CD4-positive, alpha-beta T cell treated with Interleukin-15 for 1 hour (primary cell): ENCODE results near the gene RIOX2.
"Not testable (repeated sequence)": the region's sequence is repeated elsewhere in the genome, so short reads cannot be mapped to it uniquely, and the experiment has no call there.

Experiments used
- DNase-seq: peaks from one replicate; pipeline ENCODE4 v3.0.0-alpha.2; 2020

Gene RIOX2

GRCh38 chr3:97950360-97950759, 21.9 kb downstream of the RIOX2 start:
- no peak for DNase-seq

DNA sequence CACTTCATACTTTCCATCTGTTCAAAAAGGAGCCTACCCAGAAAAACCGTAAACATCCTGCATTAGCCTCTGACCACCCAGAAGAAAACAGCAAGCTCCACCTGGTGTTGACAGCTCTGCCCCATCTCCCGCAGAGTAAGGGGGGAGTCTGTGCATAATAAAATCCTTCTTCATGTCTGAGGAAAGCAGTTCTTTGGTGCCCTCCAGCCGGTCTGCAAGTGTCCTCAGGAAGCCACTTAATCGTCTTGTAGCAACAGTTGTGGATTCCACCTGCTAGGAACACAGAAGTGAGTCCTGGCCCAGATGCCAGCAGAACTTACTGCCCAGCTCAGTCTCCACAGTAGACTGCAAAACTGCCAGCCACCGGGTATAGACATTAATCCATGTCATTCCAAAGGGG, 22.5 kb downstream of the RIOX2 start:
- no peak for DNase-seq

DNA sequence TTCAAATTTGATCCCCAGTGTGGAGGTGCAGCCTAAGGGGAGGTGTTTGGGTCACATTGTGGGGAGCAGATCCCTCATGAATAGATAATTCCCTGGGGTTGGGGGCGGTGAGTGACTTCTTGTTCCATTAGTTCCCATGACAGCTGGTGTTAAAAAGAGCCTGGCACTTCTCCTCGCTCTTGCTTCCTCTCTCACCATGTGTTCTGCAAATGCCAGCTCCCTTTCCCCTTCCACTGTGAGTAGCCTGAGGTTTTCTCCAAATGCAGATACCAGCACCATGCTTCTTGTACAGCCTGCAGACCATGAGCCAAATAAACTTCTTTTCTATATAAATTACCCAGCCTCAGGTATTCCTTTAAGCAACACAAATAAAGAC, 23.1 kb downstream of the RIOX2 start:
- DNase-seq = no peak

GRCh38 chr3:97948351-97949109, 23.7 kb downstream of the RIOX2 start:
- DNase-seq = no peak

DNA sequence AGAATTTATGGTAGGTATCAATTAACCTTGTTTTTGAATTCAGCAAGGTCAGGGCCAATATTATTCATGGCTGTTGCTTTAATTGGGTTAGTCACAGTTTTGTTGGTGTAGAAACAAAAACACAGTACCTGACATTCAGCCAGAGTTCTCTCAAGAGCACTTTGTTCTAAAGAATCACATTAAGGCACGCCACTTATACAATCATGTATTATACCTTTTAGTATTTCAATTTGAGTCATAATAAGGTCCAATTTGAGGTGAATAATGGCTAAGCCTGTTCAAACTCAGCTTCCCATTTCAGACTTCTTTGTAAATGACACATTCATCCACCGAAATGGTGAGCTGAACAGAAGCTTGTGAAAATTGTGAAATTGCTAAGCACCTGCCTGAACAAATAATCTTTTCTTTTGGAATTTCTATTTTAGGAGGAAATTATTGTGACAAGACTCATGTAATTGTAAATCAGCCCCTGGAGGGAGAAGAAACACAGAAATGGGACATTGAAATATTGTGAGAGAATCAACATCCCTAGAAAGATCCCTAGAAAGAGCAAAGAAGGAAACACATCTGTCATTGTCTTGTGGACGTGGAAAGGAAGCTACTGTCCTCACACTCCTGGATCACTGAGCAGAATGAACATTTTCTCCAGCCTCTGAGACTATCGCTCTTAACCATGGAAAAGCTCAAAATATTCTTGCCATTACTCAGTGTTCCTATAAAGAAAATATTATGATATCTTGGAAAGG, 29.3 kb downstream of the RIOX2 start:
- DNase-seq = no peak

GRCh38 chr3:97940034-97940433, 32.2 kb downstream of the RIOX2 start:
- DNase-seq = no peak

DNA sequence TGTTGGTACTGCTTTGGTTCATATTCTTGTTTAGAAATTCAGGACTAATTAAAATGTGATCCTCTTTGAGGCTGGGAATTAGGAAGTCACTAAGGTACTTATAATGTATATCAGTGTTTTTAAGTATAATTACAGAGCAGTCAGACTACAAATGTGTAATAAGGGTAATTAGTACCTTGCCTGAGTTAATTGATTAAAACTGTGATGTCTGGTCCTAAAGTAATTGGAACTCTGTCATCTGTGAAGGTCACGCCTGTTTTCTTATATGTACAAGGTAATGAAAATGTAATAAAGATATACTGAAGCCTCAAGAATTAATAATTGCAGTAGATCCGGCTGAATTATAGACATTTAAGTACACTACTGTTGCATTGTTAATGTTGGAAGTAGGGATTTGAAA, 32.8 kb downstream of the RIOX2 start:
- no peak for DNase-seq

GRCh38 chr3:97938444-97938843, 33.8 kb downstream of the RIOX2 start:
- no peak for DNase-seq

DNA sequence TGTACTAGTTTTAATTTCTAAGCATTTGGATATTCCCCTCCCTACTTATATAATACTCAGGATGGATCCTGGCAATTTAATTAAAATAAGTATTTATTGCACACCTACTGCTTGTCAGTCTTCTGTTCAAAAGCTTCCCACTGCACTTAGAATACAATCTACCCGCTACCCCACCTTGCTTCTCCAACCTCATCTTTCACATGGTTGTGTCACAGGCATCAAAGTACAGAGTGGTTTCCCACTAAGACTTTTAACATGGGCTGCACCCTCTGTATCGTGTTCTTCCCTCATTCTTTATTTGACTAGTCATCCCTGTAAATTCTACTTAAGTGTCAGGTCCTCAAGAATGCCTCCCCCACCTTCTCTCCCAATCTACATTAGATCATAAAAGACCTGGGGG, 35.0 kb downstream of the RIOX2 start:
- DNase-seq = no peak

DNA sequence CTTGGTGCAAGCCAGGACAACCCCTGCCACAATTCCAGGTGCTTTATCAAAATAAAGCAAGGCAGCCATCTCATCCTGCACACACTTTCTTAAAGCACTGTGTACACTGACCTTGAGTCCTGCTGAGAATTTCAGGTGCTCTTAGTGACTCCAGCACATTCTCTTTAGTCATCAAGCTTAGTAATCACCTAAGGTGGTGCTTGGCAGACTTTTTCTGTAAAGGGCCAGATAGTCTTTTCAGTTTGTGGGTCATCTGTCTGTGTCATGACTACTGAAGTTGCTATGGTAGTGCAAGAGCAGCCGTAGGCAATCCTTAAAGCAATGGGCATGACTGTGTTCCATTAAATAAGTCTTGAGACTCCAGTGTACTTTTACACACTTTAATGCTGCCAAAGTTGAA, 36.4 kb downstream of the RIOX2 start:
- DNase-seq = no peak

- DNase-seq = no peak
Observed at GRCh38 chr3:97934980-97935695, 37.1 kb downstream of the RIOX2 start.

DNA sequence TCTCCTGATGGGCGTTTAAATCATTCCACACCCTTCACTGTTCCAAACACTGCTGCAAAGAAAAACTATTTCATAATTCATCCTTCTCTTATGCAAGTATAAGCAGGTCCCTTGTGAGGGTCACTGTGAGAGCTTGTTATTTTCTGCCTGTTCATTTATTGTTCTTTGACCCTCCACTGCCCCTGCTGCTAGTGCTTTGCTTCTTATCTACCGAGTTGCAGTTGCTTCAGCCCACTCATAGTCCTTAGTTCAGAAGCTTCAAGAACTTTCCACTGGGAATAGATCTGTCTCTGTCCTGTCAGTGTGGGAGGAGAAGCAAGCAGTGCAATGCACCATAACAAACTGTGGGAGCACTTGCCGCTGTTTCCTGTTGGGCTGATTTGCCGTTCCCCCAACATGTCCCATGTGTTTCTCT, 39.8 kb downstream of the RIOX2 start:
- no peak for DNase-seq

- no peak for DNase-seq
Observed at GRCh38 chr3:97931218-97931617, 41.0 kb downstream of the RIOX2 start.

- DNase-seq = no peak
Observed at GRCh38 chr3:97930018-97930417, 42.2 kb downstream of the RIOX2 start.

GRCh38 chr3:97928986-97929385, 43.2 kb downstream of the RIOX2 start:
- DNase-seq = no peak

DNA sequence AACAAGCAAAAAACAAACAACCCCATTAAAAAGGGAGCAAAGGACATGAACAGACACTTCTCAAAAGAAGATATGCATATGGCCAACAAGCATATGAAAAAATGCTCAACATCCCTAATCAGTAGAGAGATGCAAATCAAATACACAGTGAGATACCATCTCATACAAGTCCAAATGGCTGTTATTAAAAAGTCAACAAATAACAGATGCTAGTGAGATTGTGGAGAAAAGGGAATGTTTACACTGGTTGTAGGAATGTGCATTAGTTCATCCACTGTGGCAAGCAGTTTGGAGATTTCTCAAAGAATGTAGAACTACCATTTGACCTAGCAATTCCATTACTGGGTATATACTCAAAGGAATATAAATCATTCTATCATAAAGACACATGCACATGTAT, 44.5 kb downstream of the RIOX2 start:
- no peak for DNase-seq

DNA sequence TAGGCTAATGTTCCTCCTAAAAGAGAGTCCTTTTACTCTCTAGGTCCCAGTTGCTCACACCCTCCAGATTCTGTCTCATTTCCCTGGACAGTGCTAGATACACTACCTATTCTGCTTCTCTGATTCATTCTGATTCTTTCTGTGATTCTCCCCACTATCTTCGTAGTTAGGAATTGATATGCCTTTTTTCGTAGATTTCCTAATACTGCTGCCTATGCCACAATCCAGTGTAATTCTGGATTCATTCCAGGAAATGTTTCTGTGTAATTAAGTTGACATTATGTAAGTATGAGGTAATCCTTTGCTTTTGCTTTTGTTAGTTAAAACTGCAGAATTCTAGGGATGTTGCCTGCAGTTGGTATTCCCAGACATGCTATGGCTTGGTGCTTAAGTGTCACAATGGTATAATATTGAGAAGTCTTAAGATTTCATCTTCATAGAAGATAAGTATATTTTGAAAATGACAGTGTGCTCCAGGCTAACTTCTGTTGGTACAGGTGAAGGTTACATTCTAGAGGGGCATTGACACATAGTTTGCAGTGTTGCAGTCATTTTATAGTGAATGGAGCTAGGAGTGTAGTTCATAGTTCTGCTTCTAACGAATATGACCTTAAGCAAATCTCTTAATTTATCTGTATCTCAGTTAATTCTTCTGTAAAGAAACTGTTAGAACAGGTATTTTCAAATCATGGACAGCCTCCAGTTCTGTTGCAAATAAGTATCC, 54.3 kb downstream of the RIOX2 start:
- DNase-seq = no peak

DNA sequence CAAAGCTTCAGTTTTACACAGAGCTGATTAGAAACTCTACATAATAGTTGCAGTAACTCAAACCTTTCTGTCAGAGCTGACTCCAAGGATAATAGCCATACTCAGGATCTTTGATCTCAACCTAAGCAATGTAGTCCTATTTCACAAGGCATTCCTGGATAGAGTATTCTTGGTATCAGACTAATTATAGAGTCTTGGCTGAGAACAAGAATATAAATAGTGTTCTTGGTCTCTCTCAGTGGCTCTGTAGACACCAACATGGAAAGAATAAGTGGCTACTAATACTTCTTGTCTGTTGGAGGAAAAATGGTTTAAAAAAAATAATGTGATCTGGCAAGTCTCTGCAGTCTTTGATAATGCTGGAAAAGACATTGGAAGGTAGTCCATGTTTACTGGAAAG, 55.7 kb downstream of the RIOX2 start:
- DNase-seq = no peak

DNA sequence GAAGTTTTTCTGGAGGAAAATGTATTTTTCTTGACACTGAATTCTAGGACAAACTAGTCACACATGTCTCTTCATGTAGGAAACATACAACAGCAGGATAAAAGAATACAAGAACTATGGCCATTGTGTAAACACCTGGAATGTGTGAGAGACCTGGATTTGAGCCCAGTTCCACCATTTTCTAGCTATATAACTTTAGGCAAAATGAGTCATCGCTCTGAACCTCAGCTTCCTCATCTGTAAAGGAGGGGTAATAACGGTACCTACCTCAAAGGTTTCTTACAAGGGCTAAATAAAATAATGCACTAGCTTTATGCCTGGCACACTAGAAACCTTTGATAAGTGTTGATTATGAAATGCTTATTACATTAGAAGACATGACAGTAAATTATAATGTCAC, 57.8 kb downstream of the RIOX2 start:
- DNase-seq = no peak

DNA sequence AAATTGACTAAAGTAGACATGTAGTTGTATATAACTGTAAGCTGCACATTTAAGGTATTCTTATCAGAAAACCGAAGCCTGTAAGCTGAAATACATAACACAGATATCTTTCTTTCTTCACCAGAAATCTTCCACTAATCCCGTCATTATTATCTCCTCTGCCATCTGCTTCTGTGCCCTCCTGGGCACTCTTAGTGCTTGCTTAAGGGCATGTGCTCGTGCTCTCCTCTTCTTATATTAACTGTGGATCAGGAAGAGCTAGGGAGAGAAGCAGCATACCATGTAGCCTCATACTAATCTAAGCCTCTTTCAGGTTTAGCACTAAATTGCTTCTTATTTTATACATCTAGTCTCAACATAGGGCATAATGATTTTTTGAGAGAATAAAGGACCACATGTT, 60.8 kb downstream of the RIOX2 start:
- no peak for DNase-seq

GRCh38 chr3:97910931-97911351, 61.3 kb downstream of the RIOX2 start:
- no peak for DNase-seq

- DNase-seq = peak; percentile 31
Observed at GRCh38 chr3:97910236-97910831, 61.9 kb downstream of the RIOX2 start.

DNA sequence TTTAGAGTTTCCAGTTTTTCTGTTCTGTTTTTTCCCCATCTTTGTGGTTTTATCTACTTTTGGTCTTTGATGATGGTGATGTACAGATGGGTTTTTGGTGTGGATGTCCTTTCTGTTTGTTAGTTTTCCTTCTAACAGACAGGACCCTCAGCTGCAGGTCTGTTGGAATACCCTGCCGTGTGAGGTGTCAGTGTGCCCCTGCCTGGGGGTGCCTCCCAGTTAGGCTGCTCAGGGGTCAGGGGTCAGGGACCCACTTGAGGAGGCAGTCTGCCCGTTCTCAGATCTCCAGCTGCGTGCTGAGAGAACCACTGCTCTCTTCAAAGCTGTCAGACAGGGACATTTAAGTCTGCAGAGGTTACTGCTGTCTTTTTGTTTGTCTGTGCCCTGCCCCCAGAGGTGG, 62.4 kb downstream of the RIOX2 start:
- not testable (repeated sequence) for DNase-seq
